Measurements from ENCODE around the gene ARSJ.

DNA sequence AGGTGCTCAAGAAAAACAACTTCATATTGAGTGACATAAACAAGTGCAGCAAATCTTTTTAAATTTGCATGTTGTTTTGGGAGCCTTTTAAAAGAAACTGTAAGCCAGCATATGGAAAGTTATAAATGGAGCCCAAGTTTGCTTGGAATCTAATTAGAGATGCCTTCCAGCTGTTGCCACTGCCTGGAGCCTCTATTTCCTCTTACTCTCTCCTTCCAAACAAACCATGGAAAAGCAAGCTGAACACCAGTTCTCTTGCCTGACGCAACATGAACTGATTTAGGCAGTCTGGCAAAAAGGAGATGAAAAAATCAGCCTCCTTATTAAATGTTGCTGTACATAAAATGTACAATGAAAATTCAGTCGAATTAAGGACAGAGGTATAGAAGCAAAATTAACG, 21.5 kb downstream of the ARSJ start:
- no peak for TF ChIP-seq NRF1 (IDR thresholded peaks at IDR 0.05; ENCODE audit: low read depth, low read length)
- no peak for TF ChIP-seq GABPA (IDR thresholded peaks at IDR 0.05; ENCODE audit: borderline replicate concordance, insufficient read depth, low read length)
- no peak for TF ChIP-seq SIX5 (IDR thresholded peaks at IDR 0.05; ENCODE audit: low read depth, low read length)
- TF ChIP-seq POLR2AphosphoS5 (IDR thresholded peaks at IDR 0.05; ENCODE audit: low read depth, low read length): no peak
- no peak for TF ChIP-seq CTCF (IDR thresholded peaks at IDR 0.05; ENCODE audit: control extremely low read depth in 1 of 3, insufficient read depth in 1 of 3, low read depth in 1 of 3, low read length in 3 of 3)
- TF ChIP-seq ATF3 (IDR thresholded peaks at IDR 0.05; ENCODE audit: insufficient read depth, low read depth, low read length): no peak
- no peak for TF ChIP-seq EGR1 (IDR thresholded peaks at IDR 0.05; ENCODE audit: borderline replicate concordance, low read depth, low read length)
- TF ChIP-seq HDAC6 (IDR thresholded peaks at IDR 0.05; ENCODE audit: low read depth, low read length): no peak
- TF ChIP-seq EP300 (IDR thresholded peaks at IDR 0.05; ENCODE audit: borderline replicate concordance in 1 of 2, low read depth in 2 of 2, low read length in 2 of 2): no peak
- no peak for TF ChIP-seq CHD2 (IDR thresholded peaks at IDR 0.05; ENCODE audit: low read length)
- TF ChIP-seq PHF8 (conservative IDR thresholded peaks at IDR 0.05; ENCODE audit: low read depth, low read length): no peak
- TF ChIP-seq POLR2A (IDR thresholded peaks at IDR 0.05; ENCODE audit: control extremely low read depth in 1 of 2, low read depth in 2 of 2, low read length in 2 of 2): no peak
- no peak for TF ChIP-seq EZH2 (IDR thresholded peaks at IDR 0.05; ENCODE audit: low read depth, low read length, severe bottlenecking)

All from H1 (cell line).